Measurements from ENCODE around the gene LZIC.

GRCh38 chr1:9884805-9885204, 58.4 kb downstream of the LZIC start:
- TF ChIP-seq CTCF (IDR thresholded peaks at IDR 0.05) (no peak), RARB (CRISPR knock-in tag; IDR thresholded peaks at IDR 0.05) (no peak), EP300 (IDR thresholded peaks at IDR 0.05) (no peak), MYC (IDR thresholded peaks at IDR 0.05; ENCODE audit: borderline replicate concordance, low read length) (no peak)

Measured in A549 (cell line).